Prostate gland (tissue), 2 donors: ENCODE measurements around the gene SLC22A4.

Experiments
- POLR2A ChIP-seq: fragments of 450-650 bp; IDR thresholded peaks from one replicate; pipeline ENCODE4 v1.6.1; 2016; ENCODE audit warnings: antibody characterized with exemption, mild to moderate bottlenecking
- TF ChIP-seq, protein P1 (sequence below), 4 experiments: fragments of 200-600 bp in 2 of 4; fragments of 450-650 bp in 2 of 4; sonication (generic) in 2 of 4; IDR thresholded peaks; 1 replicate in 3 of 4; 2 replicates in 1 of 4; pipeline ENCODE4 v1.5.1; 2016 to 2019; ENCODE audit warnings: antibody characterized with exemption in 4 of 4, mild to moderate bottlenecking in 2 of 4, moderate library complexity in 2 of 4

DNA sequence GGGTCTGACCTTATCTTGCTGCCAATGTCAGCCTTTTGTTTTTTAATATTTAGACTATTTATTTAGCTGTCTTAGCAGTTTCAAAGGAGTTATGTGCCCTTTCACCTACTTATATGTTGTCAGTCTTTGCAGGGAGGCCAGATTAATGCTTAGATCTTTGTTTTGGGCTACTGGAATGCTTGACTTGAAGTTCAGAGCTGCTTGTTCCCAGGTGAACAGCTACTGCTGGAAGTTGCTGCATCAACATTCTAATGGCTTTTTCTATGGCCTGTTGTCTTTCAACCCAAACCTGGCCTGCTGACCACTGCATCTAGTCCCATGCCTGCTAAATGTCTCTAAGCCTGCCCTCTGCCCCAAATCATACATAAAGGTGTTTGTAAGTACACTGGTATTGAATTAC lies 78.3 kb downstream of the SLC22A4 start:
- TF ChIP-seq, protein P1, sequence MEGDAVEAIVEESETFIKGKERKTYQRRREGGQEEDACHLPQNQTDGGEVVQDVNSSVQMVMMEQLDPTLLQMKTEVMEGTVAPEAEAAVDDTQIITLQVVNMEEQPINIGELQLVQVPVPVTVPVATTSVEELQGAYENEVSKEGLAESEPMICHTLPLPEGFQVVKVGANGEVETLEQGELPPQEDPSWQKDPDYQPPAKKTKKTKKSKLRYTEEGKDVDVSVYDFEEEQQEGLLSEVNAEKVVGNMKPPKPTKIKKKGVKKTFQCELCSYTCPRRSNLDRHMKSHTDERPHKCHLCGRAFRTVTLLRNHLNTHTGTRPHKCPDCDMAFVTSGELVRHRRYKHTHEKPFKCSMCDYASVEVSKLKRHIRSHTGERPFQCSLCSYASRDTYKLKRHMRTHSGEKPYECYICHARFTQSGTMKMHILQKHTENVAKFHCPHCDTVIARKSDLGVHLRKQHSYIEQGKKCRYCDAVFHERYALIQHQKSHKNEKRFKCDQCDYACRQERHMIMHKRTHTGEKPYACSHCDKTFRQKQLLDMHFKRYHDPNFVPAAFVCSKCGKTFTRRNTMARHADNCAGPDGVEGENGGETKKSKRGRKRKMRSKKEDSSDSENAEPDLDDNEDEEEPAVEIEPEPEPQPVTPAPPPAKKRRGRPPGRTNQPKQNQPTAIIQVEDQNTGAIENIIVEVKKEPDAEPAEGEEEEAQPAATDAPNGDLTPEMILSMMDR (IDR thresholded peaks at IDR 0.05): no peak
- TF ChIP-seq POLR2A: no peak
